ENCODE results near the gene PAIP2.
"Not testable (repeated sequence)": the region's sequence is repeated elsewhere in the genome, so short reads cannot be mapped to it uniquely, and the experiment has no call there.

The PAIP2 gene

DNA sequence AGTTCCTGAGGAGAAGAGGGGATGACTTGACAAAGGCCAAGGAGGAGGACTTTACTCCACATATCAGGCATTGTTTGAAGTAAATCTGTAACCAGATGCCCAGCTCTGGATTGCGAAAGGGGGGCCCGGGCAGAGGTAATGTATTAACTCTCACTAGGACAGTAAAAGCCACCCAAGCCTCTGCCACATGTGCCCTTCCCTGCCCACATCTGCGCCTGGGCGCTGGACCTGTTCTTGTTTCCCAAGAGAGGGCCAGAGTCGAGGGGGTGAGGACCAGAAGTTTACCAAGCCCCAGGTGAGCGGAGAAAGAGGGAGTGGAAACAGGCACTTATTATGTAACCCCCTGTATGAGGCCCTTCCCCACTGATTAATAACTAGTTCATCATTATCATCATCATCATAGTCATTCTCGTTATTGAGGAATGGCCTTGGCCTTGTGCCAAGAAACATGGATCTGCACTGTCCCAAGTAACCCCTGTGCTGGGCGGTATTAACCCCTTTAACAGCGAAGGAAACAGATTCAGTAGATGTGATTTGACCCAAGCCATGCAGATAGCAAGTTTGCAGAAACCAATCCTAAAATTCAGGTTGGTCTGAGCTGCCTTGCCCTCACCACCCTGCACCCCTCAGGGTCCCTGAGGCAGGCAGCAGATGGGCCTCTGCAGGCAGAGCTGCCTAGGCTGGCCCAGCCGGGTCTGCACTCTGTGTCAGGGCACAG lies 41.8 kb downstream of the PAIP2 start, which contains the start of gene SLC23A1:
Gene SLC23A1 (minus strand): TSS at position 23 of the 718 bp plus-strand sequence. CDS start 44 bp downstream, outside the sequence.
- TF ChIP-seq, protein P1, sequence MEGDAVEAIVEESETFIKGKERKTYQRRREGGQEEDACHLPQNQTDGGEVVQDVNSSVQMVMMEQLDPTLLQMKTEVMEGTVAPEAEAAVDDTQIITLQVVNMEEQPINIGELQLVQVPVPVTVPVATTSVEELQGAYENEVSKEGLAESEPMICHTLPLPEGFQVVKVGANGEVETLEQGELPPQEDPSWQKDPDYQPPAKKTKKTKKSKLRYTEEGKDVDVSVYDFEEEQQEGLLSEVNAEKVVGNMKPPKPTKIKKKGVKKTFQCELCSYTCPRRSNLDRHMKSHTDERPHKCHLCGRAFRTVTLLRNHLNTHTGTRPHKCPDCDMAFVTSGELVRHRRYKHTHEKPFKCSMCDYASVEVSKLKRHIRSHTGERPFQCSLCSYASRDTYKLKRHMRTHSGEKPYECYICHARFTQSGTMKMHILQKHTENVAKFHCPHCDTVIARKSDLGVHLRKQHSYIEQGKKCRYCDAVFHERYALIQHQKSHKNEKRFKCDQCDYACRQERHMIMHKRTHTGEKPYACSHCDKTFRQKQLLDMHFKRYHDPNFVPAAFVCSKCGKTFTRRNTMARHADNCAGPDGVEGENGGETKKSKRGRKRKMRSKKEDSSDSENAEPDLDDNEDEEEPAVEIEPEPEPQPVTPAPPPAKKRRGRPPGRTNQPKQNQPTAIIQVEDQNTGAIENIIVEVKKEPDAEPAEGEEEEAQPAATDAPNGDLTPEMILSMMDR (IDR thresholded peaks at IDR 0.05; ENCODE audit: control insufficient read depth, insufficient read depth, low read depth, low read length, missing control alignments): no peak
- DNase-seq (ENCODE audit: low read depth): no peak
- no peak within 1 kb of the TSS for H3K4me3 ChIP-seq (ENCODE audit: control insufficient read depth, low read depth, low read length)

- DNase-seq (ENCODE audit: low read depth): no peak
- H3K4me3 ChIP-seq (ENCODE audit: control insufficient read depth, low read depth, low read length): no peak overlapping the region
- TF ChIP-seq, protein P1 (IDR thresholded peaks at IDR 0.05; ENCODE audit: control insufficient read depth, insufficient read depth, low read depth, low read length, missing control alignments): no peak
These were observed 42.4 kb downstream of the PAIP2 start for GRCh38 chr5:139383993-139384590.

GRCh38 chr5:139384591-139385051 lies 43.0 kb downstream of the PAIP2 start:
- TF ChIP-seq, protein P1 (IDR thresholded peaks at IDR 0.05; ENCODE audit: control insufficient read depth, insufficient read depth, low read depth, low read length, missing control alignments): no peak

DNA sequence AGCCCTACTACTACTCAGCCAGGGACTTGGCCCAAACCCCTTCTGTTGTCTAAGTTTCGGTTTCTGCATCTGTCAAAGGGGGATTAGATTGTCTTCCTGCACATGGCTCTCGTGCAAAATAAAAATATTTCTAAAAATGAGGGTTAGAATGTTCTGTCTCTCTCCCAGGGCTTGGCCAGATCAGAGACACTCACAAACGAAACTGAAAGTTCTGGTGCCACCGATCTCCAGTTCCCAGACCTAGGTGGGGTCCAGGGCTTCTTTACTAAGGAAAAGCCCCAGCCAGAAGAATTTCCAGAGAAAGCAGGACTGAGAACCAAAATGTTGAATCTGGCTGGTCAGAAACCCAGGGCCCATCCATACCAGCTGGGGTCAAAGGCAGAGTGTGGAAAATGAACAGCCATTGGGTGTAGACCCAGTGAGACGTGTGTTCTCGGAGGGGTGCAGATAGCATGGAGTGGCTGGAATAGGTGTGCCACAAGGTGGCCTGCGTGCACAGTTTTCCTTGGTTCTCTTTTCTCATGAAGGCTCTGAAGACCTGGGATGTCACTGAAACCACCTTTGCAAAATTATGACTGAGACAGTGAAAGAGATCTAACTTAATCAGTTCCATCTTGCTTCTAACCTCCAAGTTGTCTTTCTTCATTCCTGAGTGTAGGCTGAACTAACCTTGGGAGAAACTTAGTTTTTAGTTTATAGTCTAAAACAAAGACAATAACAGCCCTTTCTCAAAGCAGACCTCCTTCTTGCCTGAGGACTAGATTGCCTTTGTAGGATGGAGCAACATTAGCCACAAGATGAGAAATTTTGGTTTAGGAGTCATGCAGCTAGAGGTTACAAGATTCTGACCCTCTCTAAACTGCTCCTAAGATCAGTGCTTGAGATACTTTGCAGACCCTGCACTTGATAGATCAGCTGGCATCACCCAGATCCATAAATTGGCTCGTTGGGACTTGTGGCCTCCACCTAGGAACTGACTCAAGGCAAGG lies 43.7 kb downstream of the PAIP2 start:
- TF ChIP-seq, protein P1 (IDR thresholded peaks at IDR 0.05; ENCODE audit: control insufficient read depth, insufficient read depth, low read depth, low read length, missing control alignments): no peak
- DNase-seq (ENCODE audit: low read depth): no peak
- peak overlapping the region; percentile 26 for H3K4me3 ChIP-seq (ENCODE audit: control insufficient read depth, low read depth, low read length)

More at GRCh38 chr5:139384591-139385051, 43.0 kb downstream of the PAIP2 start:
- H3K4me3 ChIP-seq (ENCODE audit: control insufficient read depth, low read depth, low read length): peak overlapping the region; percentile 26
- DNase-seq (ENCODE audit: low read depth): no peak

DNA sequence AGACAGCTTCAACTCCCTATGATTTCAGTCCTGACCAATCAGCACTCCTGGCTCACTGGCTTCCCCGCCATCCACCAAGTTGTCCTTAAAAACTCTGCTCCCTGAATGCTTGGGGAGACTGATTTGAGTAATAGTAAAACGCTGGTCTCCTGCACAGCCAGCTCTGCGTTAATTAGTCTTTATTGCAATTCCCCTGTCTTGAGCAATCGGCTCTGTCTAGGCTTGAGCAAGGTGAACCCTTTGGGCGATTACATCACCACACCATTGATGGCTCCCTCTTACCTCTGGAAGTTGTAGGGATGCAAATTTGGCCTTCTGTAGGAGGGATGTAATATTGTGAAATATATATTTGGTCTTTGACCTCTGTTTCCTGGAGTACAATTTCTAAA lies 44.4 kb downstream of the PAIP2 start:
- TF ChIP-seq, protein P1 (IDR thresholded peaks at IDR 0.05; ENCODE audit: control insufficient read depth, insufficient read depth, low read depth, low read length, missing control alignments): no peak
- DNase-seq (ENCODE audit: low read depth): no peak
- no peak overlapping the region for H3K4me3 ChIP-seq (ENCODE audit: control insufficient read depth, low read depth, low read length)

GRCh38 chr5:139386956-139387355 lies 45.3 kb downstream of the PAIP2 start:
- H3K4me3 ChIP-seq (ENCODE audit: control insufficient read depth, low read depth, low read length); DNase-seq (ENCODE audit: low read depth): not testable (repeated sequence)

All from AG09309 (cell line).